MG63 (cell line): ENCODE data around the gene GET4. TPM values are rescaled to one million over a fixed set of nuclear protein-coding genes. Genes with fewer than 3 reads are reported as not detected.

Experiments
- DNase-seq: peaks from one replicate; pipeline ENCODE4 v3.0.0-alpha.2; 2020
- H3K27me3 ChIP-seq: fragments of 250-450 bp; sonication (Bioruptor Pico); 2 replicates; pipeline ENCODE4 v1.5.1; 2020; ENCODE audit warnings: mild to moderate bottlenecking, moderate library complexity
- H3K36me3 ChIP-seq: fragments of 250-450 bp; sonication (Bioruptor Pico); 2 replicates; pipeline ENCODE4 v1.5.1; 2020; ENCODE audit warnings: mild to moderate bottlenecking, moderate library complexity
- H3K4me3 ChIP-seq: fragments of 250-450 bp; sonication (Bioruptor Pico); 2 replicates; pipeline ENCODE4 v1.5.1; 2020; ENCODE audit warnings: mild to moderate bottlenecking, moderate library complexity
- H3K9me3 ChIP-seq: fragments of 250-450 bp; sonication (Bioruptor Pico); 2 replicates; pipeline ENCODE4 v1.5.1; 2020; ENCODE audit warnings: mild to moderate bottlenecking, moderate library complexity
- total RNA-seq: library from RNA; depleted of rRNA; stranded (reverse); fragments of >200 nt; shearing (Covaris generic); gene quantifications from 2 replicates; pipeline ENCODE4 v1.2.3, GENCODE V29; 2014; ENCODE audit warnings: low replicate concordance

GET4 gene
- total RNA-seq, 1 experiment from 2014 or later: 58.9 TPM

DNA sequence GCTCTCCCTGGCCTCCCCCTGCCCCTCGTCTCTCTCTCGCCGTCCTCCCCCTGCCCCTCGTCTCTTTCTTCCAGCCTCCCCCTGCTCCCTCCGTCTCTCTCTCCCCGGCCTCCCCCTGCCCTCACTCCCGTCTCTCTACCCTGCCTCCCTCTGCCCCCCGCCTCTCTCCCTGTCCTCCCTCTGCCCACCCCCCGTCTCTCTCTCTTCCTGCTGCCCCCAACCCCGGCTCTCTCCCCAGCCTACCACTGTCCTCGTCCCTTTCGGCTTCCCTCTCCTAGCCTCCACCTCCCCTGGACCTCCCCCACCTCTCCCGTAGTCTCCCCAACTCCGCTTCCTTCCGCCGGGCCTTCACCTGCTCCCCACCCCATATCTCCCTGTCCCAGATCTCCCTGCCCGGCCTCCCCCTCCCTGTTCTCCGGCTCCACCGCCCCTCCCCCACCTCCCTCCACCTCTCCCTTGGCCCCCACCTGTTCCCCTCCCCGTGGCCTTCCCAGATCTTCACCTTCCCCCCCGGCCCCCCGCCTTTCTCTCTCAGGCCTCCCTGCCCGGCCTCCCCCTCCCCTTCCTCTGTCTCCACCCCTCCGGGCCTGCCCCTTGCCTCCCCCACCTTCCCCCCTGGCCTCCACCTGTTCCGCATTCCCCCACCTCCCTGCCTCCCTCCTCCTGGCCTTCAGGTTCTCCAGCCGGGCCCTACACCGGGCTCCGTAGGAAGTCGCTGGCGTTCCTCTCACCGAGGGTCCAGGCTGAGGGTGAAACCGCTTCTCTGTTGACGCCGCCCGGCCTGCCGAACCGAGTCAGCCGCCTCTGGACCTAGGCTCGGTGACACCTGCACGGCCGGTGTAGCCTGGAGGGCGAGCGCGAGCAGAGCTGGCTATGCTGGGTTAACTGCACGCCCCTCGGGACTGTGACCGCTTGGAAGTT, 1.2 kb downstream of the GET4 start:
- Histone ChIP-seq H3K27me3 (no peaks in the 10 kb centered on the region), H3K36me3 (peaks cover 39% of the 10 kb centered on the region), H3K9me3 (no peaks in the 10 kb centered on the region), H3K4me3 (peak overlapping the region; percentile 87)
- no peak for DNase-seq

DNA sequence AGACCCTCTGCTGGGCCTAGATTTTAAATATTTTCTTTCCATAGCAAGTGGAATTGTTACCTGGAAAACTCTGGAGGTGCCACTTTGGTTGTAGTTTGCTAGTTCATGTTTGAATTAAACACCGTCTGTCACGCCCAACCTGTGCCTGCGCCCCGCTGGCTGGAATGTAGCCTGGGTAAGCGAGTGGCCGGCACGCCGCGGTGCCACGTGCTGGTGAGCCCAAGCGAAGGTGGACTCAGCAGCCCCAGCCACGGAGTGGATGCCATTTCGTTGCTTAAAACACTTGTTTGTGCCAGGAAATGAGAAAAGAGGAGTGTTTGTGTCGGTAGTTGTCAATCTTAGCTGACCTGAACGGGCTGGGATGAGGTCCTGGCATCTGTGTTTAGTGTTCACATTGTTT, 2.7 kb downstream of the GET4 start:
- H3K4me3 ChIP-seq: no peak overlapping the region
- no peaks in the 10 kb centered on the region for H3K9me3 ChIP-seq
- H3K36me3 ChIP-seq: peaks cover 25% of the 10 kb centered on the region
- DNase-seq: no peak
- H3K27me3 ChIP-seq: no peaks in the 10 kb centered on the region

DNA sequence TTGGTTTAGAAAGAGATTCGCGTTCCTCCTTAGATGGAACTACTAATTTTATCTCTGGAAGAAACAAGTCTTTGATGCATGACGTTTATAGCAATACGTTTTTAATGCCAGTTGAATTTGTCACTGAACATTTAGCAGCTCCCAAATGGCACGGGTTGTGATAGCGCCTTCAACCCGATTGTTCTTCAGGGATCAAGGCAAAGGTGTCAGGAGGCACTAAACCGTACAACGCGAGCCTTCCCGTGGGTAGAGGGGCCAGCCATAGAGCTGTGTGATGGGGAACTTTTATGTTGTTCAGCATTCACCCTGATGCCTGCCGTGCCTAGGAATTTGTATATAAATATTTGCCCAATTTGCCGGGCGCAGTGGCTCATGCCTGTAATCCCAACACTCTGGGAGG, 3.4 kb downstream of the GET4 start:
- peaks cover 20% of the 10 kb centered on the region for H3K36me3 ChIP-seq
- no peaks in the 10 kb centered on the region for H3K9me3 ChIP-seq
- no peak for DNase-seq
- no peak overlapping the region for H3K4me3 ChIP-seq
- H3K27me3 ChIP-seq: no peaks in the 10 kb centered on the region

DNA sequence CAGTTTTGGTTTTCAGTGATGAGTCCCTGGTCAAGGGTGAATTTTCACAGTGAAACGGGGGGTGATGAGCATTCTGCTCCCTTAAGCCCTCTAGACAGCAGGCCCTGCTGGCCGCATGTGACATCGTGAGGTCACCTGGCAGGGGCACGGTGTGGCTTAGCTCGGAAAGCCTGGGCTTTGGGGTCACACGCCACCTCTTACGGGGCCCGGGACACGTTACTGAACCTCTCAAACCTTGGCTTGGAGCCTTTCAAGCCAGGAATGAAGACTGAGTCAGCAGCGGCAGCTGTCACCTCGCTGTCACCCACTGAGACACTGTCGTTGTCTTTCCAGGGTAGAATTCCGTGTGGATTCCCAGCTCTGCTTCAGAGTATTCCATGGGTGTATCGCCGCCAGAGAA, 4.1 kb downstream of the GET4 start:
- no peaks in the 10 kb centered on the region for H3K27me3 ChIP-seq
- H3K36me3 ChIP-seq: peaks cover 15% of the 10 kb centered on the region
- H3K9me3 ChIP-seq: no peaks in the 10 kb centered on the region
- no peak for DNase-seq
- no peak overlapping the region for H3K4me3 ChIP-seq

DNA sequence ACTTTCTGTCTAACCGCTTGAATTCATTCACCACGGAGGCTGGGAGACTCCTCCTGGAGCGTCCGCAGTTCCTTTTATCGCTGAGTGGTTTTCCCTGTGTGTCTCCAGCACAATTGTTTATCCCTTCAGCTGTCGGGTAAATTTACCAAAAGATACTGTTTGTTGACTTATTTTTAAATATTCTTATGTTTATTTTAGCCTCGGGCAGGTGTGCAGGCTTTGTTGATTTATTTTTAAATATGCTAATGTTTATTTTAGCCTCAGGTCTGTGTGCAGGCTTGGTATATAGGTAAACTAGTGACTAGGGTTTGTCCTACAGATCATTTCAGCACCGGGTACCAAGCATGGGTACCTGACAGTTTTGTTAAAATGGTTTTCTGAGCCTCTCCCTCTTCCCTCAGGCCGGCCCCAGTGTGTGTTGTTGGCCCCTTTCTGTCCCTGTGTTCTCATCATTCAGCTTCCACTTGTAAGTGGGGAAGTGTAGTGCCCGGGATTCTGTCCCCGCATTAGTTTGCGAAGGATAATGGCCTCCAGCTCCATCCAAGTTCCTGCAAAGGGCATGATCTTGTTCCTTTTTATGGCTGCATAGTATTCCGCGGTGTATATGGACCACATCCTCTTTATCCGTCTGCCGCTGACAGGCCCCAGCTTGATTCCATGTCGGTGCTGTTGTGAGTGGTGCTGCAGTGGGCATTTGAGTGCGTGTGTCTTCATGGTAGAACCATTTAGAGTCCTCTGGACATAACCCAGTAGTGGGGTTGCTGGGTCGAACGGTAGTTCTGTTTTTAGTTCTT, 5.3 kb downstream of the GET4 start:
- Histone ChIP-seq H3K27me3 (no peaks in the 10 kb centered on the region), H3K4me3 (no peak overlapping the region), H3K36me3 (peaks cover 9% of the 10 kb centered on the region), H3K9me3 (no peaks in the 10 kb centered on the region)
- DNase-seq: no peak

DNA sequence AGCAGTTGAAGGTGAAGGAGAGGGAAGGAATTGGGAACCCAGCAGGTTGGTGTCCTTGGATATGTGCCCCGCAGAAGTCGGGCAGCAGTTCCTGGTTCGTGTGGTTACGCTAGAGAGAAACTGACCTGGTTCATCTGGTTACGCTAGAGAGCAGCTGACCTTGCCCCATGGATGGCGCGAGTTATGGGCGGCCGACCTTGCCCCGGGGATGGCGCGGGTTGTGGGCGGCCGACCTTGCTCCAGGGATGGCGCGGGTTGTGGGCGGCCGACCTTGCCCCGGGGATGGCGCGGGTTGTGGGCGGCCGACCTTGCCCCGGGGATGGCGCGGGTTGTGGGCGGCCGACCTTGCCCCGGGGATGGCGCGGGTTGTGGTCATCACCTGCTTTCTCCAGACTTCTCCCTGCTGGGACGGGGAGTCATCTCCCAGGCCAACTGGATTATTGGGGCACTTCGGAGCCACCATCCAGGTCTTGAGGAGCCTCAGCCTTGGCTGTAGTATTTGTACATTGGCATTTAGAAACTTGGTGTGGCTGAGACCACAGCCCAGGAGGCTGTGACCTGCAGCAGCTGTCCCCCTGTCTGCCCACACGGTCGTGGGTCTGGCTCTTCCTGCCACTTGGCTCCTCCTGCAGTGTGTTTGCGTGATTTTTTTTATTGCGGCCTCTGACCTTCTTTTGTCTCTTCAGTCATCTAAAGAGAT, 6.1 kb downstream of the GET4 start:
- Histone ChIP-seq H3K9me3 (no peaks in the 10 kb centered on the region), H3K4me3 (no peak overlapping the region), H3K27me3 (no peaks in the 10 kb centered on the region), H3K36me3 (peaks cover 9% of the 10 kb centered on the region)
- no peak for DNase-seq

DNA sequence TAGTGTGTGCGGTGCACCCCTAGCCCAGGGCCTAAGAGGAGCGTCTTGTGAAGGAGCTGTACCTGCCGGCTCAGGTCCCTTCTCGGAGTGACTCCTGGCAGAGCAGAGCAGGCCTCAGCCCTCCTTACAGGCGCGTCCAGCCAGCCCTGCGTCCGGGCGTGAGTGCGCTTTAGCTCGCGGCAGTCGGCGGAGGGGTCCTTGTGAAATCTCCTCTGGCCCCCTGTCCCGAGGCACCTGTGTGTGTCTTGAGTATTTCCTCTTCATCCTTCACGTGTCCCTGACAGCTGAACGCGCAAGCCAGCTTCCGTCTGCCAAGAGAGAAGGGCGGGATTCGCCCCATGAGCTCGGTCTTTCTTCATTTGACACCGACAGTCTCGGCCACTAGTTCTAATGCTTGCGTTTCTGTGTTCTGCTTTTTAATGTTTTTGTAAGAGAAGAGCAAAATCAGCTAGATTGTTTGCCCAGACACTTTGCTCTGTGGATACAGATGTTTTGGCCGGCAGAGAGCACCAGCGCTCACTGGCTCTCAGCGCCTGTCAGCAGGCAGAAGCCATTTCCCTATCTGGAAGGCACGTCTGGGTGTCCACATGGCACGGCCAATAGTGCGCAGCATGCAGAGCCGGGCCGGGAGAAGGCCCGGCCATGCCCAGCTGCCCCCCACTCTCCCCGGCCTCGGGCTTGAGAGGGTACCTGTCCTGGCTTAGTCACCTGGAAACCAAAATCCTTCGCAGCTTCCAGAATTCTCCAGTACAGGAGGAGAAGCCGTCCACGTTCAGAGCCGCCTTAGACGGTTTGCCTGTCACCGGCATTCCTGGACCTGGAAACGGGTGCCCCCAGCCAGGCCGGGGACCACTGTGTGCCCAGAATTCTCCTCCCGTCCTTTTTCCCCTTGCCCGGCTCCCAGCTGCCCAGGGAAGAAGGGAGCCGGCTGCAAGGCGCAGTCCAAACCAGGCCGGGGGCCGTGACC, 7.0 kb downstream of the GET4 start:
- Histone ChIP-seq H3K27me3 (no peaks in the 10 kb centered on the region), H3K36me3 (peaks cover 7% of the 10 kb centered on the region), H3K9me3 (no peaks in the 10 kb centered on the region), H3K4me3 (no peak overlapping the region)
- DNase-seq: no peak

DNA sequence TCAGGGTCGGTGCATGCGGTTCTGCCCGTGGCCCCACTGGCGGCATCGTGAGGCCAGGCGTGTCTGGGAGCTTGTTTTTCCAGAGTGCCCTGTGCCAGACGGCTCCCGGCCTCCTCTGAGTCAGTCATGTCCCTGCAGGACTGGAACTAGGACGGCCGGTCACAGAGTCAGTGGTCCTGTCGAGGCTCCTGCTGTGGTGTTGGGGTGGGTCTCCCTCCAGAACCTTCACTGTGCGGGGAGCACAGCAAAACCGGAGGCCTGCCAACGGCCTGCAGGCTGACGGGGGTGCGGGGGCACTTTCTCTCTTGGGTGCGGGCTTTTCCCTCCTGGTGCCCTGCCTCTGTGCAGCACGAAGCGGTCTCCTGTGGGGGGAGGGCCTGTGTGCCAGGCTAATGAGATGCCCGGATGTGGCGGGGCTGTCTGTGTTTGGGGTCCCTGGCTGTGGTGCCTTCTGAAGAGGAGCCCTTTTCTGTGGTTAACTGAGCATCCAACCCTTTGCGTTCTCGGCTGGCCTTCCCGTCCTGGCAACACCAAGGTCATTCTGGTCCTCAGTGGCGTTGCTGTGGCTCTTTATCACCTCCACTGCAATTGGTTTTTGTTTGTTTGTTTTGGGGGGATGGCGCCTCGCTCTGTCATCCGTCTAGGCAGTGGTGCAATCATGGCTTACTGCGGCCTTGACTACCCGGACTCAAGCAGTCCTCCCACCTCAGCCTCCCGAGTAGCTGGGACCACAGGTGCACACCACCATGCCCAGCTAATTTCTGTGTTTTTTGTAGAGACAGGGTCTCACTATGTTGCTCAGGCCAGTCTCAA, 8.0 kb downstream of the GET4 start:
- DNase-seq: no peak
- no peaks in the 10 kb centered on the region for H3K27me3 ChIP-seq
- peaks cover 2% of the 10 kb centered on the region for H3K36me3 ChIP-seq
- H3K4me3 ChIP-seq: no peak overlapping the region
- no peaks in the 10 kb centered on the region for H3K9me3 ChIP-seq

DNA sequence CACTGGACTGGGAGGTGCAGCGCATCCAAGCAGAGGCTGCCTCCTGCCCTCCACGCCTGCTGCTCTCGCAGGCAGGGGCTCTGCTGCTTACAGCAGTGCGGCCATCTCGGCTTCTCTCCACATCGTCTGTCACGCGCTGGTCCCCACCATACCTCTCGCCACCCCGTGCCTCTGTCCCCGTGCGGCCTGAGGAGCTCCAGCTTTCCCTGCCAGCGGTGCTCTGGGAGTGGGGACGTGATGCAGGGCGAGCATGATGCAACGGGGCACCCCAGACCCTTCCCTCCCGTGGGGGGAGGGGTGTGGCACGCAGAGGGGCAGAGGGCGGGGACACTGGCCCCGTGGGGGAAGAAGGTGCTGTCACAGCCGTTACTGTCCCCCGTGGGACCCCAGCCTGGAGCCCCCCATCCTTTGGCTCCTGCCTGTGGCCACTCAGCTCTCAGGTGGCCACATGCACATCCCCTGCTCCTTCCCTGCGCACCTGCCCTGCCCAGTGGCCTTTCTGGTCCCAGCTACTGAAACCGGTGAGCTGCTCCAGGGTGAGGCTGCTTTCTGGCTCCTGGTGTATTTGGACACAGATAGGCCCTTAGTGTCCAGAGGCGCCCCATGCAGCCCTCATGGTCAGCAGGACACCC, 9.0 kb downstream of the GET4 start:
- DNase-seq: no peak
- Histone ChIP-seq H3K36me3 (peaks cover 2% of the 10 kb centered on the region), H3K4me3 (no peak overlapping the region), H3K9me3 (no peaks in the 10 kb centered on the region), H3K27me3 (no peaks in the 10 kb centered on the region)

DNA sequence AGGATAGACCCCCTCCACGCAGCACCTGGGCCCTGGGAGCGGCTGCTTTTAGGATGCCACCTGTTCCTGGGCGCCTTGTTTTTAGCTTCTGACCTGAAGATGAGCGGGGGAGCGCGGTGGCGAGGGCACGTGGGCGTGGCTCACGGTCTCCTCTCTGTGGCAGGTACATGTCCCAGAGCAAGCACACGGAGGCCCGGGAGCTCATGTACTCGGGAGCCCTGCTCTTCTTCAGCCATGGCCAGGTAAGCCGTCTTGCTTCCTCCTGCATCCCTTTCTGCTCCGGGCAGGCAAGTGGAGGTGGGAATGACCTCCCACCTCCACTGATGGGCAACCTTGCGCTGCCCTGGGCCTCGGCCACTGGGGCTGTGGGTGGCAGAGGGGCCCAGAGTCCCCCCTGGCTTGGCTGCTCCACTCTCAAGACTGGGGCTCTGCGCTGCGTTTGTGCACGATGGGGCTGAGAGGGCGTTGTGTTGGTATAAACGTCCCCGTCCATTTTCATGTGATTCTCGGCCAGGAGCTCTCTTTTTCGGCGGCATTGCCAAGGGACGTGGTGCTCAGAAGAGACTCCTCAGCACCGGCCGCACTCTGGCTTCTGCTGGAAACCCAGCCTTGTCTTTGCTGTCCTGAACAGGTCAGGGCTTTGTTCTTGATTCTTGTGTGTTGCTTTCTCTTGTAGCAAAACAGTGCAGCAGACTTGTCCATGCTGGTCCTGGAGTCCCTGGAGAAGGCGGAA, 9.7 kb downstream of the GET4 start:
- Histone ChIP-seq H3K27me3 (no peaks in the 10 kb centered on the region), H3K9me3 (no peaks in the 10 kb centered on the region), H3K4me3 (no peak overlapping the region), H3K36me3 (peaks cover 7% of the 10 kb centered on the region; the same call in 1 of the 2 replicates)
- DNase-seq: no peak

DNA sequence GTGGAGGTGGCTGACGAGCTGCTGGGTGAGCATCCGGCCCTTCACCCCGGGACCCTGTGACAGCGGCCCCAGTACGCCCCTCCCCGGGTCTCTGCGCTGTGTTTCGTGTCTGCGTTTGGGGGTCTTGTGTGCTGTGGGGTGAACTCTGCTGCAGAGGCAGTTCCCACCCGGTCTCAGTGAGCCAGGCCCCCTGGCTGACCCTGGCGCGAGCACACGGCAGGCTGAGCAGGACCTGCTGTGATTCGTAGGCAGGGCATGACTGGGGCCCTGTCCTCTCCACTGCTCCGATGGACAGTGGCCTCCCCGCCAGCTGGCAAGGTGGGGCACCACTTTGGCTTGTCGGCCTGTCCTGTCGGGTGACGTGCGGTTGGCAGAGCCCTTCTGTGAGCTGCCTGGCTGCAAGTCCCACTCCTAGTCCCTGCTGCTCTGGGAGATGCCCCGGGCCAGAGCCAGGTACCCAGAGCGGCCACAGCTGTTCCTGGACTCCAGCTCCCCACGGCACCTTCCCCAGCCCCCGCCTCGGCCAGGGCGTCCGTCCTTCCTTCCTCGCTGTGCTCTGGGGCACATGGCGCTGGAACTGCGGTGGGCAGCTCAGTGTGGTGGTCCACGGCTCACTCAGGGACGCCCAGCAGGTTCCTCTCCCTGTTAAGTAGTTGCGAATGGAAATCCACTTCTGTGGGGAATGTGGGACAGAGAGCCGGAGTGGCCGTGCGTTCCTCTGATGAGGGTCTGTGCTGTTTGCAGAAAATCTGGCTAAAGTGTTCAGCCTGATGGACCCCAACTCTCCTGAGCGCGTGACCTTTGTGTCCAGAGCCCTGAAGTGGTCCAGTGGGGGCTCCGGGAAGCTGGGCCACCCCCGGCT, 10.5 kb downstream of the GET4 start:
- H3K9me3 ChIP-seq: no peaks in the 10 kb centered on the region
- H3K36me3 ChIP-seq: peaks cover 7% of the 10 kb centered on the region; the same call in 1 of the 2 replicates
- no peaks in the 10 kb centered on the region for H3K27me3 ChIP-seq
- DNase-seq: no peak
- no peak overlapping the region for H3K4me3 ChIP-seq

DNA sequence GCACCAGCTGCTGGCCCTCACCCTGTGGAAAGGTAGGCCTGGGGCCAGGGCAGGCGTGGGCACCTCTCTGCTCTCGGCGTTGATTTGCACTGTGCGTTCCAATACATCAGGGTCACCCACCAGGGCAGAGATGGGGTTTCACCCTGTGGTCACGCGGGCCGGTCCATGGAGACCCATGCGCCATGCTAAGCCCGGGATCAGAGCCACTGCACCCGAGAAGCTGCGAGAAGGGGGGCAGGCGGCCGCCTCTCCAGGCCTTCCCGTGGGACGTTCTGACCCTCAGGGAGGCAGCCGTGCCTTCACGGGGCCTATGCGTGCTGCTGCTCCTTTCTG, 11.1 kb downstream of the GET4 start:
- DNase-seq: no peak
- Histone ChIP-seq H3K4me3 (no peak overlapping the region), H3K36me3 (peaks cover 7% of the 10 kb centered on the region; the same call in 1 of the 2 replicates), H3K9me3 (no peaks in the 10 kb centered on the region), H3K27me3 (no peaks in the 10 kb centered on the region)

DNA sequence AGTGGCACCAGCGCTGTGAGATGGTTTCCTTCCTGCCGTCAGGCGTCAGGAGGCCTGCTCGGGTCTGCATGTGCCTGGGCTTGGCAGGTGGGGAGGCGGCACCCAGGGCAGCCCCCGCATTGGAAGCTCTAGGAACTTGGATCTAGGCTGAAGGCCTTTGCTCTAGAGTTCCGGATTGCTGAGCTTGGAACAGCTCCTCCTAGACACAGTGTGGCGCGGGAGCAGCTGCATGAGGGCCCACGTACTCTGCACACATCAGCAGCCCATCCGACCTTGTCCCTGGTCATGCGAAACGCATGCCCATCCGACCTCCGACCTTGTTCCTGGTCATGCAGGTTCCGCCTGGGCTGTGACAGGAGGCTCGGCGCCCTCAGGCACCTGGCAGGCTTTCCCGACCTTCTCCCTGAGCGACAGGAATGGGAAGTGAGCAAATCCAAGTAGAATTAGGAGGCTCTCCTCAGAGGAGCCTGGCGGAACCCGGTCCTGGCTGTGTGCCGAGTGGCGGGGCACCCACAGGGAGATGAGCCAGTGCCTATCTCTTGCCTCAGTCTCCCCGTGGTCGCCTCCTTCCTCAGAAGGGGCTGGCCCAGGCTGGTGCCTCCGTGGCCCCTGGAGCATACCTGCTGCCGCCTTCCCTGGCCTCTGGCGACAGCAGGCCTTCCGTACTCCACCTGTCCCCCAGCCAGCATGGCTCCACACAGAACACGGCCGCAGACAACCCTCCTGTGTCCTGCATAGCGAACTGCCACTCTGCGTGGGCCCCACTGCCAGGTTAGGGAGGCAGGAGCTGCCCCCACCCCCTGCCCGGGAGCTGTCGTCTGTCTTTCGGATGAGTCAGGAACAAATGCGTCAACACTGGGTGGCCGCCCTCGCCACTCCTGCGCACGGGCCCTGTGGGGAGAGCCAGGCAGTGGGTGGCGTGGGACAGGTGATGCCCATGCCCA, 12.0 kb downstream of the GET4 start:
- no peak overlapping the region for H3K4me3 ChIP-seq
- peaks cover 7% of the 10 kb centered on the region; the same call in 1 of the 2 replicates for H3K36me3 ChIP-seq
- no peaks in the 10 kb centered on the region for H3K27me3 ChIP-seq
- H3K9me3 ChIP-seq: no peaks in the 10 kb centered on the region
- no peak for DNase-seq
